Natural killer cell (primary cell): ENCODE measurements around the gene ASTN2. TPM values are rescaled to one million over a fixed set of nuclear protein-coding genes. Genes with fewer than 3 reads are reported as not detected.

ENCODE experiments used
- ATAC-seq, 3 donors: fragments of 150-1000 bp in 2 of 3; fragments of 200-7000 bp in 1 of 3; cut with Tn5 transposase; 1 replicate in 1 of 3; 2 replicates in 2 of 3; pipeline ENCODE4 v1.10.0; 2021; ENCODE audit warnings: mild to moderate bottlenecking in 2 of 3, moderate library complexity in 2 of 3
- DNase-seq, 2 donors: peaks; one replicate each; pipeline versions ENCODE4 v3.0.0 to v3.0.0-alpha.2; 2013 to 2021; ENCODE audit warnings: mixed read lengths in 1 of 2
- H3K27ac ChIP-seq: one replicate; pipeline ENCODE4 v1.5.1; 2013; ENCODE audit warnings: mild to moderate bottlenecking, low read length
- H3K27me3 ChIP-seq: one replicate; pipeline ENCODE4 v1.6.1; 2013; ENCODE audit warnings: low read length; ENCODE audit not compliant: control insufficient read depth, insufficient read depth
- H3K36me3 ChIP-seq: one replicate; pipeline ENCODE4 v1.6.1; 2013; ENCODE audit warnings: low read length; ENCODE audit not compliant: control insufficient read depth, insufficient read depth
- H3K4me1 ChIP-seq: one replicate; pipeline ENCODE4 v1.6.1; 2013; ENCODE audit warnings: low read length; ENCODE audit not compliant: control insufficient read depth, insufficient read depth
- H3K4me3 ChIP-seq: one replicate; pipeline ENCODE4 v1.5.1; 2013; ENCODE audit warnings: low read length
- H3K9me3 ChIP-seq: one replicate; pipeline ENCODE4 v1.6.1; 2013; ENCODE audit warnings: low read length; ENCODE audit not compliant: control insufficient read depth, insufficient read depth
- H3K27ac Mint-ChIP-seq, 2 donors: one replicate each; pipeline ENCODE4 v1.8.0; 2022; ENCODE audit warnings: mild to moderate bottlenecking in 2 of 2, mixed read lengths in 2 of 2, moderate library complexity in 1 of 2
- H3K27me3 Mint-ChIP-seq, 2 donors: one replicate each; pipeline ENCODE4 v1.8.0; 2022; ENCODE audit warnings: low read depth in 2 of 2, mixed read lengths in 2 of 2
- H3K36me3 Mint-ChIP-seq: one replicate; pipeline ENCODE4 v1.8.0; 2022; ENCODE audit warnings: mixed read lengths
- H3K4me1 Mint-ChIP-seq, 2 donors: one replicate each; pipeline ENCODE4 v1.8.0; 2022; ENCODE audit warnings: mixed read lengths in 2 of 2
- H3K4me3 Mint-ChIP-seq: one replicate; pipeline ENCODE4 v1.8.0; 2022; ENCODE audit warnings: mild to moderate bottlenecking, moderate library complexity, mixed read lengths
- H3K9me3 Mint-ChIP-seq, 2 donors: one replicate each; pipeline ENCODE4 v1.8.0; 2022; ENCODE audit warnings: mixed read lengths in 2 of 2
- WGBS: methylation state at CpG from one replicate; pipeline ENCODE4 v1.1.7; 2013; ENCODE audit warnings: missing lambda C conversion rate; ENCODE audit not compliant: insufficient coverage; 5-methylcytosine and 5-hydroxymethylcytosine counted together
- intact Hi-C: fragments of 100-400 bp; cut with micrococcal nuclease; formaldehyde crosslinking; loops from one replicate; pipeline ENCODE4 v1.14.2; 2022
- total RNA-seq, 4 donors: library from RNA; stranded (reverse); fragments of 120-200 nt in 1 of 4; gene quantifications; one replicate each; pipeline versions ENCODE4 v1.2.3 to v1.2.4, GENCODE V29; 2013 to 2022
- TF ChIP-seq, protein P1 (sequence below): fragments of 200-600 bp; IDR thresholded peaks from one replicate; pipeline ENCODE4 v1.8.0; 2022; ENCODE audit warnings: antibody characterized with exemption

ASTN2 gene
- total RNA-seq, 3 donors from 2014 or later (not counting 1 experiment from before 2014, with no cell fraction given), result 3.0 to 3.5 (median 3.2) TPM

DNA sequence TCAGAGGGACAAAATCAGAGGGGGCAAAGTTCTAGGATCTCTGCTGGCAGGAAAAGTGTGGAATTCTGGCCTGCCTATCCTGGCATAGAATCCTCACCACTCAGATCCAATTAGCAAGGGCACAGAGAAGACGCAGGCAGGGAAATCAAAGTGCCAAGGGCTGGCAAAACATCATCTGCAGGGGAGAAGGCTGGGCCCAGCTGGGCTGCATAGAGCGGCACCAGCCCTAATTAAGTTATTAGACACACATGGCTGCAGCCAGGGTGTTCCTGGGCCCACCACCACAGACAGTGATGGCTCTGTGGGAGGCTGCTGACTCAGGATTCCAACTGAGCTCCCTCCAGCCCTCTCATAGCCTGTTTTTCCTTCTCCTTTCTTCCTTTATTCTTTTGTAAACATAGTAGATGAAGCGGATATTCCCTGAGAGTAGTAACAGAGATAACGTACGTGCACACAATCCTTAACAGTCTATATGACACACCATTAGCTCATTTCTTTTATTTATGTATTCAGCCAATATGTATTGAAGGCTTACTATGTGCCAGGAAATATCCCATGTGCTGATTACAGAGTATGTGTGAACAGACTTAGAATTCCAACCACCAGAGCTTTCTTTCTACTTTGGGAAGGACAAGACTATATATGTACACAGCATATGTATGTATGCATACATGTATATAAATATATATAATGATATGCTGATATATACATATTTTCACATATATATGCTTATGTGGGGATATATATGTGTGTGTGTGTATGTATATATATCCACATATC is 236.1 kb downstream of the ASTN2 start:
- intact Hi-C loops, result no loop called here
- H3K9me3 Mint-ChIP-seq, result peaks cover 5 to 9% of the 10 kb centered on the region in 2 donors
- Histone ChIP-seq H3K27ac (no peak overlapping the region), H3K36me3 (no peaks in the 10 kb centered on the region), H3K4me3 (no peak overlapping the region), H3K4me1 (no peaks in the 10 kb centered on the region), H3K27me3 (no peaks in the 10 kb centered on the region), H3K9me3 (no peaks in the 10 kb centered on the region)
- no peak overlapping the region for H3K4me3 Mint-ChIP-seq
- H3K27me3 Mint-ChIP-seq, result no peaks in the 10 kb centered on the region
- WGBS, result 86% methylated on average over 2 of the region's 5 CpGs
- no peak overlapping the region for H3K27ac Mint-ChIP-seq
- no peak for DNase-seq
- no peaks in the 10 kb centered on the region for H3K36me3 Mint-ChIP-seq
- no peak for ATAC-seq
- TF ChIP-seq, protein P1, sequence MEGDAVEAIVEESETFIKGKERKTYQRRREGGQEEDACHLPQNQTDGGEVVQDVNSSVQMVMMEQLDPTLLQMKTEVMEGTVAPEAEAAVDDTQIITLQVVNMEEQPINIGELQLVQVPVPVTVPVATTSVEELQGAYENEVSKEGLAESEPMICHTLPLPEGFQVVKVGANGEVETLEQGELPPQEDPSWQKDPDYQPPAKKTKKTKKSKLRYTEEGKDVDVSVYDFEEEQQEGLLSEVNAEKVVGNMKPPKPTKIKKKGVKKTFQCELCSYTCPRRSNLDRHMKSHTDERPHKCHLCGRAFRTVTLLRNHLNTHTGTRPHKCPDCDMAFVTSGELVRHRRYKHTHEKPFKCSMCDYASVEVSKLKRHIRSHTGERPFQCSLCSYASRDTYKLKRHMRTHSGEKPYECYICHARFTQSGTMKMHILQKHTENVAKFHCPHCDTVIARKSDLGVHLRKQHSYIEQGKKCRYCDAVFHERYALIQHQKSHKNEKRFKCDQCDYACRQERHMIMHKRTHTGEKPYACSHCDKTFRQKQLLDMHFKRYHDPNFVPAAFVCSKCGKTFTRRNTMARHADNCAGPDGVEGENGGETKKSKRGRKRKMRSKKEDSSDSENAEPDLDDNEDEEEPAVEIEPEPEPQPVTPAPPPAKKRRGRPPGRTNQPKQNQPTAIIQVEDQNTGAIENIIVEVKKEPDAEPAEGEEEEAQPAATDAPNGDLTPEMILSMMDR, result no peak
- H3K4me1 Mint-ChIP-seq, result no peaks in the 10 kb centered on the region

DNA sequence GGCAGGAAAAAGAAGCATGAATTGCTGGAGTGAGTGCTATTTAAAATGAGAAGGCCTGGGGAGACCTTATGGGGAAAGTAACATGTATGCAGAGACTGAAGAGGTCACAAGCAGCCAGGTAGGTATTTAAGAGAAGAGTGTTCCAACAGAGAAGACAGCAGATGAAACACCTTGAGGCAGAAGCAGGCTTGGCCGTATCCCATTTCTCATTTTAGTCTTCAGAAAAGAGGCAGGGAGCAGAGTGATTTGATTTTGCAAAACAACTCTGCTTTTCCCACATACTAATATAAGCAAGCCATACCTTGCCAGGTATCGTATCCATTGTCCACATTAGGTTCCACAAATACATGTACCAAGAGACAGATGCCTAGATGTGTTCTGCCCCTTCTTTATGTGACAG is 244.3 kb downstream of the ASTN2 start:
- ATAC-seq (no peak), DNase-seq (no peak)
- Histone ChIP-seq H3K36me3 (no peaks in the 10 kb centered on the region), H3K27me3 (no peaks in the 10 kb centered on the region), H3K4me3 (no peak overlapping the region), H3K4me1 (no peaks in the 10 kb centered on the region), H3K27ac (no peak overlapping the region), H3K9me3 (no peaks in the 10 kb centered on the region)
- Mint-ChIP-seq H3K27ac (no peak overlapping the region), H3K27me3 (peaks cover 0 to 5% of the 10 kb centered on the region in 2 donors), H3K9me3 (peaks cover 0 to 8% of the 10 kb centered on the region in 2 donors), H3K36me3 (no peaks in the 10 kb centered on the region), H3K4me3 (no peak overlapping the region), H3K4me1 (no peaks in the 10 kb centered on the region)
- intact Hi-C loops, result no loop called here
- WGBS, result 78% methylated on average over 2 of the region's 2 CpGs
- TF ChIP-seq, protein P1, result no peak

DNA sequence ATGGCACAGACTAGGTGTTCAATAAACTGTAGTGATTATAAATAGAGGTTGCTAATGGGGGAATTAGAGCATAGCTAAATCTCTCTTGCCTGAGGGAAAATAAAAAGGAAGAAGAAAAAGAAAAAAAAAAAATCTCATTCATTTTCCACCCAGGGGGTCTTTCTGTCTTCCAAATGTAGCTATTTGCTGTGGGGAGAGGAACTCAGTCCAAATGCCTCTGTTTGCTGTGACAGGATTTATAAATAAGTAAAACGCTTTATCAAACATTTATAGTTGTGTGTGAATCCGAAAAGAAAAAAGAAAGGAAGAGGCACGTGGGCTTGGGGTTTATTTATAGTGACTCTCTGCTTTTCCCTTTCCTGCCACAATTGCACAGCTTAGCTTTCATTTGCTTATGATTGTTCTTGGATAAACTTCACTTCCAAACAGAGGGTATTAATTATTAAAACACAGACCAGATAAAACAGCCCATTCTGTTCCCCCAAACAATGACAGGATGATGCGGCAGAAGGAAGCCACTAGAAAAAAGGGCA is 245.7 kb downstream of the ASTN2 start:
- H3K36me3 Mint-ChIP-seq, result no peaks in the 10 kb centered on the region
- H3K4me3 ChIP-seq, result no peak overlapping the region
- TF ChIP-seq, protein P1, result no peak
- ATAC-seq (no peak), DNase-seq (no peak)
- no peaks in the 10 kb centered on the region for H3K4me1 ChIP-seq
- H3K4me1 Mint-ChIP-seq, result no peaks in the 10 kb centered on the region
- H3K9me3 ChIP-seq, result no peaks in the 10 kb centered on the region
- 39% methylated on average over 1 of the region's 4 CpGs for WGBS
- H3K27ac Mint-ChIP-seq, result no peak overlapping the region
- no peak overlapping the region for H3K27ac ChIP-seq
- H3K27me3 Mint-ChIP-seq, result peaks cover 0 to 5% of the 10 kb centered on the region in 2 donors
- H3K9me3 Mint-ChIP-seq, result peaks cover 0 to 8% of the 10 kb centered on the region in 2 donors
- H3K4me3 Mint-ChIP-seq, result no peak overlapping the region
- intact Hi-C loops, result no loop called here
- no peaks in the 10 kb centered on the region for H3K36me3 ChIP-seq
- H3K27me3 ChIP-seq, result no peaks in the 10 kb centered on the region
